Astrocyte (in vitro differentiated cells and primary cell): ENCODE results near the gene USP49. TPM values are rescaled to one million over a fixed set of nuclear protein-coding genes. Genes with fewer than 3 reads are reported as not detected.

Experiments used
- DNase-seq: peaks from one replicate; pipeline ENCODE4 v3.0.0-alpha.2; 2010; ENCODE audit warnings: low read depth
- FAIRE-seq: peaks from 2 replicates; lab custom pipeline; 2011; peaks lifted over from hg19 to GRCh38; lab: Jason Lieb, UNC
- H2AFZ ChIP-seq: 2 replicates; pipeline ENCODE4 v1.6.0; 2012; ENCODE audit warnings: low read depth, low read length, inconsistent platforms
- H3K27ac ChIP-seq: 2 replicates; pipeline ENCODE4 v1.5.1; 2011; ENCODE audit warnings: low read depth, low read length, inconsistent platforms
- H3K27me3 ChIP-seq: 2 replicates; pipeline ENCODE4 v1.6.0; 2011; ENCODE audit warnings: low read length, inconsistent platforms; ENCODE audit not compliant: insufficient read depth
- H3K36me3 ChIP-seq: 2 replicates; pipeline ENCODE4 v1.5.1; 2011; ENCODE audit warnings: low read length, inconsistent platforms; ENCODE audit not compliant: insufficient read depth
- H3K4me1 ChIP-seq: 2 replicates; pipeline ENCODE4 v1.5.1; 2011; ENCODE audit warnings: low read length, inconsistent platforms; ENCODE audit not compliant: insufficient read depth
- H3K4me2 ChIP-seq: 2 replicates; pipeline ENCODE4 v1.6.0; 2012; ENCODE audit warnings: low read length, inconsistent platforms
- H3K4me3 ChIP-seq: 2 replicates; pipeline ENCODE4 v1.5.1; 2011; ENCODE audit warnings: low read depth, mild to moderate bottlenecking, low read length, inconsistent platforms; ENCODE audit not compliant: insufficient read depth
- H3K79me2 ChIP-seq: 2 replicates; pipeline ENCODE4 v1.6.0; 2012; ENCODE audit warnings: mild to moderate bottlenecking, low read length, inconsistent platforms; ENCODE audit not compliant: insufficient read depth
- H3K9ac ChIP-seq: 2 replicates; pipeline ENCODE4 v1.6.0; 2012; ENCODE audit warnings: mild to moderate bottlenecking, low read length, inconsistent platforms
- H3K9me3 ChIP-seq: 2 replicates; pipeline ENCODE4 v1.5.1; 2012; ENCODE audit warnings: low read depth, mild to moderate bottlenecking, low read length, inconsistent platforms; ENCODE audit not compliant: insufficient read depth
- H4K20me1 ChIP-seq: 2 replicates; pipeline ENCODE4 v1.6.0; 2012; ENCODE audit warnings: low read length, inconsistent platforms; ENCODE audit not compliant: insufficient read depth
- H3K27ac Mint-ChIP-seq: one replicate; pipeline ENCODE4 v1.8.0; 2021; ENCODE audit warnings: mild to moderate bottlenecking, mixed read lengths; ENCODE audit not compliant: unreplicated experiment
- H3K27me3 Mint-ChIP-seq: one replicate; pipeline ENCODE4 v1.8.0; 2021; ENCODE audit warnings: low read depth, mixed read lengths; ENCODE audit not compliant: unreplicated experiment
- H3K36me3 Mint-ChIP-seq: one replicate; pipeline ENCODE4 v1.8.0; 2021; ENCODE audit warnings: low read depth, mixed read lengths; ENCODE audit not compliant: unreplicated experiment
- H3K4me1 Mint-ChIP-seq: one replicate; pipeline ENCODE4 v1.8.0; 2021; ENCODE audit warnings: low read depth, mixed read lengths; ENCODE audit not compliant: unreplicated experiment
- H3K4me3 Mint-ChIP-seq: one replicate; pipeline ENCODE4 v1.8.0; 2021; ENCODE audit warnings: mild to moderate bottlenecking, moderate library complexity, mixed read lengths; ENCODE audit not compliant: unreplicated experiment
- H3K9me3 Mint-ChIP-seq: one replicate; pipeline ENCODE4 v1.8.0; 2021; ENCODE audit warnings: mild to moderate bottlenecking, mixed read lengths; ENCODE audit not compliant: unreplicated experiment
- EZH2 ChIP-seq: IDR thresholded peaks from 2 replicates; pipeline ENCODE4 v1.6.1; 2012; ENCODE audit warnings: mild to moderate bottlenecking, low read length, inconsistent platforms; ENCODE audit not compliant: insufficient read depth
- total RNA-seq: library from RNA; stranded (reverse); gene quantifications from 2 replicates; pipeline ENCODE4 v1.2.1, GENCODE V29; 2021
- TF ChIP-seq, protein P1 (sequence below): IDR thresholded peaks from 2 replicates; pipeline ENCODE4 v1.5.1; 2011; ENCODE audit warnings: low read depth, mild to moderate bottlenecking, inconsistent platforms, low read length, moderate library complexity; ENCODE audit not compliant: insufficient read depth

The USP49 gene
- total RNA-seq, 1 donor from 2014 or later = 5.5 TPM

DNA sequence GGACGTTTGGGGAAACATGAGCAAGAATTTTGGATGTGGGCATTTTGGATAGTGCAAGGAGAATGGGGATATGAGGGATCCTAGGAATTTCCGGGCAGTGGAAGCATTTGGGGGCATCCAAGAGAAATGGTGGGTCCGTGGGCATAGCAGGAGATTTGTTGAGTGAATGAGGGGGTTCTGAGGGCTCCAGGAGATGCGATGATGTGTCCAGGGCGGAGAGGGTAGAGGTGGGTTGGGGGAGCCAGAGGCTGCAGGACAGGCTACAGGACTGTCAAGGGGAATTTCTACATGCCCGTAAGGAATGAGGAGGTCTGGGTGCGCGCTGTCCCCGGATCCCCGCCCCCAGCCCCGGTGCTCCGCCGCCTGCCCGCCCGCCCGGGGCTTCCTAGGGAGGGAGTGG lies 115.8 kb downstream of the USP49 start:
- Histone ChIP-seq H3K9ac (peak overlapping the region; percentile 83), H3K36me3 (peaks cover 4% of the 10 kb centered on the region), H3K4me2 (peak overlapping the region; percentile 100), H3K4me1 (peaks cover 15% of the 10 kb centered on the region), H3K27me3 (no peaks in the 10 kb centered on the region), H4K20me1 (no peaks in the 10 kb centered on the region), H3K4me3 (peak overlapping the region; percentile 74), H3K27ac (no peak overlapping the region), H3K79me2 (no peaks in the 10 kb centered on the region), H2AFZ (peak overlapping the region; percentile 81), H3K9me3 (no peaks in the 10 kb centered on the region)
- FAIRE-seq (no peak), DNase-seq (no peak)
- TF ChIP-seq, protein P1, sequence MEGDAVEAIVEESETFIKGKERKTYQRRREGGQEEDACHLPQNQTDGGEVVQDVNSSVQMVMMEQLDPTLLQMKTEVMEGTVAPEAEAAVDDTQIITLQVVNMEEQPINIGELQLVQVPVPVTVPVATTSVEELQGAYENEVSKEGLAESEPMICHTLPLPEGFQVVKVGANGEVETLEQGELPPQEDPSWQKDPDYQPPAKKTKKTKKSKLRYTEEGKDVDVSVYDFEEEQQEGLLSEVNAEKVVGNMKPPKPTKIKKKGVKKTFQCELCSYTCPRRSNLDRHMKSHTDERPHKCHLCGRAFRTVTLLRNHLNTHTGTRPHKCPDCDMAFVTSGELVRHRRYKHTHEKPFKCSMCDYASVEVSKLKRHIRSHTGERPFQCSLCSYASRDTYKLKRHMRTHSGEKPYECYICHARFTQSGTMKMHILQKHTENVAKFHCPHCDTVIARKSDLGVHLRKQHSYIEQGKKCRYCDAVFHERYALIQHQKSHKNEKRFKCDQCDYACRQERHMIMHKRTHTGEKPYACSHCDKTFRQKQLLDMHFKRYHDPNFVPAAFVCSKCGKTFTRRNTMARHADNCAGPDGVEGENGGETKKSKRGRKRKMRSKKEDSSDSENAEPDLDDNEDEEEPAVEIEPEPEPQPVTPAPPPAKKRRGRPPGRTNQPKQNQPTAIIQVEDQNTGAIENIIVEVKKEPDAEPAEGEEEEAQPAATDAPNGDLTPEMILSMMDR = no peak
- TF ChIP-seq EZH2 = no peak
- Mint-ChIP-seq H3K9me3 (no peaks in the 10 kb centered on the region), H3K36me3 (peaks cover 3% of the 10 kb centered on the region), H3K27me3 (no peaks in the 10 kb centered on the region), H3K4me1 (peaks cover 14% of the 10 kb centered on the region), H3K27ac (peak overlapping the region; percentile 80), H3K4me3 (peak overlapping the region; percentile 89)

DNA sequence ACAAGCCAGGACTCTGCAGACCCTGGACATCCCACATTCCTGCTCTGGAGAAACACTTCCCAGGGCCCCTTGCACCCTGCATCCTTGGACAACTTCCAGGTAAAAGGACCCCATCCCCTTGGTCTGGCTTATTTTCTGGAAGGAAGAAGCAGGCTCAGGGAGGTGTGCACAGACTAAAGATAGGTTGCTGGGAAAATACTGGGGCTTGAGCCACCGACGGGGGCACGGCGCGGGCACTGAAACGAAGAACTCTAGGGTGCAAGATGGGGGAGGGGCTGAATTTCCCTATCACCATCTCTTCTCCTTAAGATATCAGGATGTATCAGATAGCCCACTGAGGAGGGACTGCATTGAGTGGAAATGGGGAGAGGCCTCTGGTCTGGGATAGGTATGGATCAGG lies 116.3 kb downstream of the USP49 start:
- Histone ChIP-seq H3K9ac (peak overlapping the region; percentile 83), H4K20me1 (no peaks in the 10 kb centered on the region), H3K4me3 (peak overlapping the region; percentile 74), H3K27ac (no peak overlapping the region), H3K9me3 (no peaks in the 10 kb centered on the region), H3K4me1 (peaks cover 15% of the 10 kb centered on the region), H3K79me2 (no peaks in the 10 kb centered on the region), H3K27me3 (no peaks in the 10 kb centered on the region), H3K36me3 (peaks cover 4% of the 10 kb centered on the region), H3K4me2 (peak overlapping the region; percentile 100), H2AFZ (peak overlapping the region; percentile 81)
- H3K4me1 Mint-ChIP-seq = peaks cover 14% of the 10 kb centered on the region
- no peaks in the 10 kb centered on the region for H3K27me3 Mint-ChIP-seq
- DNase-seq = no peak
- FAIRE-seq = no peak
- peak overlapping the region; percentile 80 for H3K27ac Mint-ChIP-seq
- H3K9me3 Mint-ChIP-seq = no peaks in the 10 kb centered on the region
- no peak for TF ChIP-seq EZH2
- TF ChIP-seq, protein P1 = no peak
- H3K4me3 Mint-ChIP-seq = peak overlapping the region; percentile 89
- H3K36me3 Mint-ChIP-seq = peaks cover 6% of the 10 kb centered on the region

DNA sequence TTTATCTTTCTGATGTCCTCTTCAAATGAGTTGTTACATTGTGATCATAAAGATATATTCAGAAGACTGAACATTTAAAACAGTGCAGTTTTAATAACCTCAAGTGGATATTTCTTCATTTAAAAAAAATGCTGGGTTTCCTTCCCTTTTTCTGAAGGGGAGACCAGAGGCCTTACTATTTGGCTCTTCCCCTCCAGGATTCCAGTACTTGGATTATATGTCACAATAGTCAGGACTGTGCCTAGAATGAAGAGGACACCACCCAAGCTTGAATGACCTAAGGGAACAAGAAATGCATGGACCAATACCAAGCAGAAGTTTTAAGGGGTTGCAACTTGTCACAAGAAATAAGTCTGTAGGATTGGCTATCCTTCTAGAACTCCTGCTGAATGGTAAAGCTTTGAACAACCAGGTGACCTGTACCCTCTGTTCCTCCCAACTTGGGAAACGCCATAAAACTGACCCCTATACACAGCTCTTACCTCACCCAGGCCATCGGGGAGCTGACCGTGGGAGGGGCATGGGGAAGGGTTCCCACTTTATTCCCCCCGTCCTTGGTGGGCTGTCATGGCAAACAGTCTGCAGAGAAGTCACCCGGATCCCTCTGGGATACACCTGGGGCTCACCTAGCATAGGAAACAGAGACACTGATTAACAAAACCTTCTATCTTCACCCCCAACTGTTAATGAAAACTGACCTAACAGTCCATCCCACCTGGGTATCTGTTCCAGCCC lies 117.5 kb downstream of the USP49 start:
- no peak for TF ChIP-seq EZH2
- TF ChIP-seq, protein P1 = no peak
- Histone ChIP-seq H3K9ac (no peak overlapping the region), H3K4me1 (peaks cover 15% of the 10 kb centered on the region), H4K20me1 (no peaks in the 10 kb centered on the region), H3K79me2 (no peaks in the 10 kb centered on the region), H3K27me3 (no peaks in the 10 kb centered on the region), H3K27ac (no peak overlapping the region), H3K4me2 (no peak overlapping the region), H3K4me3 (no peak overlapping the region), H3K9me3 (no peaks in the 10 kb centered on the region), H2AFZ (no peak overlapping the region), H3K36me3 (peaks cover 4% of the 10 kb centered on the region)
- Mint-ChIP-seq H3K36me3 (peaks cover 6% of the 10 kb centered on the region), H3K4me1 (peaks cover 14% of the 10 kb centered on the region), H3K9me3 (no peaks in the 10 kb centered on the region), H3K4me3 (no peak overlapping the region), H3K27ac (no peak overlapping the region), H3K27me3 (no peaks in the 10 kb centered on the region)
- no peak for DNase-seq
- no peak for FAIRE-seq
